D721Med (cell line): ENCODE data around the gene ZBED1.

Source experiments
- DNase-seq: peaks from one replicate; pipeline ENCODE4 v3.0.0; 2011; ENCODE audit warnings: low spot score; ENCODE audit not compliant: insufficient read length
- FAIRE-seq: peaks from 2 replicates; lab custom pipeline; 2011; peaks lifted over from hg19 to GRCh38; lab: Jason Lieb, UNC
- CTCF ChIP-seq: IDR thresholded peaks from 2 replicates; pipeline ENCODE4 v1.5.1; 2012; ENCODE audit warnings: mild to moderate bottlenecking, control low read depth; ENCODE audit not compliant: insufficient read depth; ENCODE audit errors: missing control alignments

Gene ZBED1

GRCh38 chrX:2502120-2502667, 1.4 kb upstream of the ZBED1 start:
- DNase-seq (no peak), FAIRE-seq (no peak)
- no peak for TF ChIP-seq CTCF

- FAIRE-seq (no peak), DNase-seq (no peak)
- TF ChIP-seq CTCF = no peak
These were observed 855 bp upstream of the ZBED1 start for GRCh38 chrX:2501559-2502102.

GRCh38 chrX:2500091-2500802, 529 bp downstream of the ZBED1 start:
- no peak for TF ChIP-seq CTCF
- DNase-seq (no peak), FAIRE-seq (no peak)

GRCh38 chrX:2499507-2499906, 1.3 kb downstream of the ZBED1 start:
- FAIRE-seq (no peak), DNase-seq (no peak)
- TF ChIP-seq CTCF = no peak

- no peak for DNase-seq
- TF ChIP-seq CTCF = no peak
- FAIRE-seq = no peak
These were observed 1.9 kb downstream of the ZBED1 start for GRCh38 chrX:2498781-2499302.

GRCh38 chrX:2497961-2498780, 2.6 kb downstream of the ZBED1 start:
- FAIRE-seq = no peak
- no peak for DNase-seq
- no peak for TF ChIP-seq CTCF
